ENCODE measurements around the gene IFI6.

DNA sequence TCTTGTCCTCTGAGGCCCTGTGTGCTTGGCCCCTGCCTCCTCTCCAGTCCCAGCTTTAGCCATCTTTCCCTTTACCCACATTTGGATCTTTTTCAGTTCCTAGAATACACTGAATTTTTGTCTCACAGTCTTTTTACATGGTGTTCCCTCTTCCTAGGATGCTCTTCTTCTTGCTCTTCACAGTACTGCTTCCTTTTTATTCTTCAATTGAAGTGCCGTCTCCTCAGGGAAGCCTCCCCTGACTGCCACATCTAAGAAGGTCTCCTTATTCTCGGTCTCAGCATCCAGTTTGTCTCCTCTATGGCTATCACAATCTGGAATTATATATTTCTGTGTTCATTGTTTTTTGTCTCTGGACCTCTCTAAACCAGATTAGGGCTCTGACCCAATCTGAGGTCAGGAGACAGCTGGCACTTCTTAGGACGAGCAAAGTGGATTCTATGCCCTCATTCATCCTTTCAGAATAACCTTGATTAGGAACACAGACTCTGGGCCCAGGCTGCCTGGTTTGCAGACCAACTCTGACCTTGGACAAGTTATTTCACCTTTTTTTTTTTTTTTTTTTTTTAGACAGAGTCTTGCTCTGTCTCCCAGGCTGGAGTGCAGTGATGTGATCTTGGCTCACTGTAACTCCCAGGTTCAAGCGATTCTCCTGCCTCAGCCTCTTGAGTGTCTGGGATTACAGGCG is 33.8 kb downstream of the IFI6 start:
- no peak for TF ChIP-seq CTCF (conservative IDR thresholded peaks at IDR 0.05; ENCODE audit: low read depth, low read length)
- no peak for TF ChIP-seq EZH2 (IDR thresholded peaks at IDR 0.05; ENCODE audit: borderline replicate concordance, low read depth, low read length, poor library complexity, severe bottlenecking)
